ENCODE measurements around the gene EXD1. TPM values are rescaled to one million over a fixed set of nuclear protein-coding genes. Genes with fewer than 3 reads are reported as not detected.

EXD1 gene
- total RNA-seq, 1 experiment from 2014 or later: not detected

- Histone ChIP-seq H3K9me2 (ENCODE audit: insufficient read depth) (no peaks in the 10 kb centered on the region), H3K9me3 (ENCODE audit: control insufficient read depth in 1 of 2, insufficient read depth in 1 of 2, low read depth in 1 of 2, low read length in 2 of 2) (no peaks in the 10 kb centered on the region), H3K4me2 (ENCODE audit: low read length) (peak overlapping the region; percentile 78), H4K20me1 (ENCODE audit: insufficient read depth) (no peaks in the 10 kb centered on the region), H3K27me3 (ENCODE audit: insufficient read depth, low read length) (no peaks in the 10 kb centered on the region), H3K4me1 (ENCODE audit: control insufficient read depth in 1 of 2, insufficient read depth in 2 of 2, low read length in 2 of 2) (peaks cover 6 to 22% of the 10 kb centered on the region in 2 experiments; a peak in 3 of 4 replicates), H3K36me3 (ENCODE audit: control insufficient read depth in 1 of 2, insufficient read depth in 2 of 2, low read length in 2 of 2) (no peaks in the 10 kb centered on the region), H3K27ac (ENCODE audit: low read depth, low read length) (peak overlapping the region; percentile 78), H3K79me2 (ENCODE audit: insufficient read depth, low read length) (peaks cover 37% of the 10 kb centered on the region), H2AFZ (ENCODE audit: low read depth, low read length, poor library complexity, severe bottlenecking) (peak overlapping the region; percentile 87), H3K4me3 (replicated peaks in 1 of 2; ENCODE audit: low read depth in 1 of 2, low read length in 2 of 2) (no peak overlapping the region), H3K9ac (ENCODE audit: low read length) (no peak overlapping the region)
- intact Hi-C loops (cut with micrococcal nuclease): no loop called here
- POLR2A ChIA-PET: interaction anchor here (1.3 to 1.5 kb wide), 2 partner anchors 18 to 324 kb away, joined by 6 to 7 read pairs; no protein-coding TSS in a partner anchor
- BruUV-seq (replicated peaks): no TSS peak
- ATAC-seq (no peak), DNase-seq (ENCODE audit: low read depth, low spot score) (no peak)
- CTCF ChIA-PET: interaction anchor here (1.0 to 1.4 kb wide), 2 partner anchors 17 to 19 kb away, joined by 3 to 4 read pairs; no protein-coding TSS in a partner anchor
- RAD21 ChIA-PET (ENCODE audit: low non-redundant PET in 1 of 2, low total read pairs in 2 of 2, uncharacterized antibody in 2 of 2, unreplicated experiment in 2 of 2): interaction anchor here in 1 of 2 experiments (1.3 kb wide), 1 partner anchor 19 kb away, joined by 8 read pairs; no protein-coding TSS in a partner anchor
- TF ChIP-seq SIN3A (IDR thresholded peaks at IDR 0.05; ENCODE audit: low read depth): 0 out of 2 replicates have a peak, but pooled peaks have one; percentile 11
- TF ChIP-seq RAD21 (IDR thresholded peaks at IDR 0.05; ENCODE audit: low read depth): peak; percentile 18; the same call in 1 of the 2 replicates
- no peak for TF ChIP-seq SP1 (IDR thresholded peaks at IDR 0.05; ENCODE audit: low read depth)
Measured at GRCh38 chr15:41230345-41230649, 260 bp downstream of the EXD1 start.

GRCh38 chr15:41219381-41219780 lies 11.2 kb downstream of the EXD1 start:
- Histone ChIP-seq H3K9me3 (ENCODE audit: control insufficient read depth in 1 of 2, insufficient read depth in 1 of 2, low read depth in 1 of 2, low read length in 2 of 2) (no peaks in the 10 kb centered on the region), H3K27me3 (ENCODE audit: insufficient read depth, low read length) (no peaks in the 10 kb centered on the region), H3K4me3 (replicated peaks in 1 of 2; ENCODE audit: low read depth in 1 of 2, low read length in 2 of 2) (no peak overlapping the region), H3K9me2 (ENCODE audit: insufficient read depth) (no peaks in the 10 kb centered on the region), H3K79me2 (ENCODE audit: insufficient read depth, low read length) (no peaks in the 10 kb centered on the region), H3K36me3 (ENCODE audit: control insufficient read depth in 1 of 2, insufficient read depth in 2 of 2, low read length in 2 of 2) (no peaks in the 10 kb centered on the region), H3K4me2 (ENCODE audit: low read length) (no peak overlapping the region), H3K27ac (ENCODE audit: low read depth, low read length) (no peak overlapping the region), H4K20me1 (ENCODE audit: insufficient read depth) (no peaks in the 10 kb centered on the region), H2AFZ (ENCODE audit: low read depth, low read length, poor library complexity, severe bottlenecking) (no peak overlapping the region), H3K9ac (ENCODE audit: low read length) (no peak overlapping the region), H3K4me1 (ENCODE audit: control insufficient read depth in 1 of 2, insufficient read depth in 2 of 2, low read length in 2 of 2) (no peaks in the 10 kb centered on the region)
- DNase-seq (ENCODE audit: low read depth, low spot score) (no peak), ATAC-seq (no peak)
- no TSS peak for BruUV-seq (replicated peaks)
- ChIA-PET POLR2A (interaction anchor here (1.5 kb wide), 1 partner anchor 9 kb away, joined by 3 read pairs; no protein-coding TSS in a partner anchor), RAD21 (ENCODE audit: low non-redundant PET in 1 of 2, low total read pairs in 2 of 2, uncharacterized antibody in 2 of 2, unreplicated experiment in 2 of 2) (no interaction called here), CTCF (no interaction called here)
- intact Hi-C loops (cut with micrococcal nuclease): no loop called here
- TF ChIP-seq POLR2AphosphoS5 (IDR thresholded peaks at IDR 0.05; ENCODE audit: low read depth, low read length) (no peak), SP1 (IDR thresholded peaks at IDR 0.05; ENCODE audit: low read depth) (no peak), TCF7L2 (IDR thresholded peaks at IDR 0.05; ENCODE audit: borderline replicate concordance, extremely low read depth, insufficient read depth, insufficient read length) (no peak), EGR1 (IDR thresholded peaks at IDR 0.05; ENCODE audit: low read depth) (no peak)
